H9 (cell line): Measurements from ENCODE around the gene FFAR3. TPM values are rescaled to one million over a fixed set of nuclear protein-coding genes. Genes with fewer than 3 reads are reported as not detected.

Source experiments
- DNase-seq: peaks from one replicate; pipeline ENCODE4 v3.0.0-alpha.2; 2017
- H2AFZ ChIP-seq: one replicate; pipeline ENCODE4 v1.6.1; 2013; ENCODE audit warnings: mild to moderate bottlenecking, low read length, control low read depth, moderate library complexity
- H2AK5ac ChIP-seq: 2 replicates; pipeline ENCODE4 v1.6.1; 2013; ENCODE audit warnings: low read length, control low read depth, mixed read lengths; ENCODE audit not compliant: insufficient read length
- H2BK120ac ChIP-seq: one replicate; pipeline ENCODE4 v1.6.1; 2013; ENCODE audit warnings: low read depth, mild to moderate bottlenecking, low read length, control low read depth, inconsistent platforms; ENCODE audit not compliant: poor library complexity, severe bottlenecking
- H2BK12ac ChIP-seq: 2 replicates; pipeline ENCODE4 v1.6.1; 2013; ENCODE audit warnings: low read length, control low read depth, mixed read lengths, low read depth; ENCODE audit not compliant: insufficient read length
- H2BK15ac ChIP-seq: 2 replicates; pipeline ENCODE4 v1.6.1; 2013; ENCODE audit warnings: low read depth, low read length, control low read depth
- H2BK20ac ChIP-seq: one replicate; pipeline ENCODE4 v1.6.1; 2013; ENCODE audit warnings: low read depth, mild to moderate bottlenecking, low read length, control low read depth, inconsistent platforms; ENCODE audit not compliant: poor library complexity, severe bottlenecking
- H2BK5ac ChIP-seq: 2 replicates; pipeline ENCODE4 v1.6.1; 2013; ENCODE audit warnings: low read length, control low read depth, mixed read lengths; ENCODE audit not compliant: insufficient read length
- H3K14ac ChIP-seq: 2 replicates; pipeline ENCODE4 v1.6.1; 2013; ENCODE audit warnings: low read length, control low read depth; ENCODE audit not compliant: insufficient read depth
- H3K18ac ChIP-seq: 2 replicates; pipeline ENCODE4 v1.6.1; 2013; ENCODE audit warnings: low read depth, mild to moderate bottlenecking, mixed read lengths, low read length, control low read depth; ENCODE audit not compliant: insufficient read length
- H3K23ac ChIP-seq: 2 replicates; pipeline ENCODE4 v1.6.1; 2013; ENCODE audit warnings: low read length, control low read depth, mixed read lengths, low read depth; ENCODE audit not compliant: insufficient read length
- H3K23me2 ChIP-seq: 2 replicates; pipeline ENCODE4 v1.6.1; 2013; ENCODE audit warnings: low read depth, mild to moderate bottlenecking, mixed read lengths, low read length, control low read depth; ENCODE audit not compliant: insufficient read length, poor library complexity, severe bottlenecking
- H3K27ac ChIP-seq: 2 replicates; pipeline ENCODE4 v1.5.1; 2013; ENCODE audit warnings: low read length, control low read depth, mixed read lengths, low read depth; ENCODE audit not compliant: insufficient read length
- H3K27me3 ChIP-seq: 2 replicates; pipeline ENCODE4 v1.6.1; 2013; ENCODE audit warnings: low read length, control low read depth, inconsistent platforms; ENCODE audit not compliant: insufficient read depth
- H3K4ac ChIP-seq: 2 replicates; pipeline ENCODE4 v1.6.1; 2013; ENCODE audit warnings: low read depth, mild to moderate bottlenecking, control low read depth, inconsistent platforms, low read length, moderate library complexity
- H3K4me1 ChIP-seq: 2 replicates; pipeline ENCODE4 v1.6.1; 2013; ENCODE audit warnings: low read length, control low read depth, inconsistent platforms; ENCODE audit not compliant: insufficient read depth
- H3K4me2 ChIP-seq: 2 replicates; pipeline ENCODE4 v1.6.1; 2013; ENCODE audit warnings: low read length, control low read depth, mixed read lengths; ENCODE audit not compliant: insufficient read length, insufficient read depth
- H3K56ac ChIP-seq: 2 replicates; pipeline ENCODE4 v1.6.1; 2013; ENCODE audit warnings: low read depth, mild to moderate bottlenecking, mixed read lengths, low read length, control low read depth; ENCODE audit not compliant: insufficient read length
- H3K79me1 ChIP-seq: 2 replicates; pipeline ENCODE4 v1.6.1; 2013; ENCODE audit warnings: low read depth, mild to moderate bottlenecking, moderate library complexity, low read length, control low read depth, inconsistent platforms; ENCODE audit not compliant: insufficient read depth, poor library complexity, severe bottlenecking
- H3K79me2 ChIP-seq: 2 replicates; pipeline ENCODE4 v1.6.1; 2013; ENCODE audit warnings: low read length, control low read depth, inconsistent platforms; ENCODE audit not compliant: insufficient read depth
- H3K9ac ChIP-seq: 2 replicates; pipeline ENCODE4 v1.6.1; 2013; ENCODE audit warnings: low read length, control low read depth, mixed read lengths; ENCODE audit not compliant: insufficient read length; ENCODE audit errors: extremely low read depth
- H3K9me3 ChIP-seq: one replicate; pipeline ENCODE4 v1.6.1; 2013; ENCODE audit warnings: low read depth, low read length, inconsistent platforms; ENCODE audit not compliant: control insufficient read depth
- H3T11ph ChIP-seq: one replicate; pipeline ENCODE4 v1.6.1; 2013; ENCODE audit warnings: mild to moderate bottlenecking, low read length, control low read depth, inconsistent platforms
- H4K20me1 ChIP-seq: one replicate; pipeline ENCODE4 v1.6.1; 2013; ENCODE audit not compliant: control insufficient read depth, insufficient read length, insufficient read depth
- H4K5ac ChIP-seq: 2 replicates; pipeline ENCODE4 v1.6.1; 2013; ENCODE audit warnings: low read depth, mild to moderate bottlenecking, mixed read lengths, low read length, control low read depth; ENCODE audit not compliant: insufficient read length
- H4K8ac ChIP-seq: replicated peaks from 2 replicates; pipeline ENCODE4 v1.6.1; 2013; ENCODE audit warnings: low read length, control low read depth, mixed read lengths, low read depth; ENCODE audit not compliant: insufficient read length
- H4K91ac ChIP-seq: 2 replicates; pipeline ENCODE4 v1.6.1; 2013; ENCODE audit warnings: low read depth, mild to moderate bottlenecking, moderate library complexity, mixed read lengths, low read length, control low read depth; ENCODE audit not compliant: insufficient read length
- H3K27ac Mint-ChIP-seq, 3 experiments: 2 replicates in 2 of 3; 3 replicates in 1 of 3; pipeline ENCODE4 v1.8.0; 2020 to 2021; ENCODE audit warnings: mixed read lengths in 3 of 3, mild to moderate bottlenecking in 1 of 3, moderate library complexity in 1 of 3
- H3K27me3 Mint-ChIP-seq: 2 replicates; pipeline ENCODE4 v1.8.0; 2021; ENCODE audit warnings: low read depth, mild to moderate bottlenecking, moderate library complexity, mixed read lengths
- H3K36me3 Mint-ChIP-seq, 3 experiments: 2 replicates in 2 of 3; 3 replicates in 1 of 3; pipeline ENCODE4 v1.8.0; 2020 to 2021; ENCODE audit warnings: low read depth in 3 of 3, mixed read lengths in 3 of 3; ENCODE audit not compliant: insufficient read depth in 1 of 3
- H3K4me1 Mint-ChIP-seq, 2 experiments: 2 replicates each; pipeline ENCODE4 v1.8.0; 2020; ENCODE audit warnings: mixed read lengths in 2 of 2
- H3K4me3 Mint-ChIP-seq, 2 experiments: 2 replicates in 1 of 2; 3 replicates in 1 of 2; pipeline ENCODE4 v1.8.0; 2020 to 2021; ENCODE audit warnings: mild to moderate bottlenecking in 2 of 2, mixed read lengths in 2 of 2, moderate library complexity in 1 of 2
- H3K9me3 Mint-ChIP-seq, 2 experiments: 2 replicates in 1 of 2; 3 replicates in 1 of 2; pipeline ENCODE4 v1.8.0; 2020; ENCODE audit warnings: mild to moderate bottlenecking in 2 of 2, mixed read lengths in 2 of 2, moderate library complexity in 1 of 2
- WGBS: extraction: QIAGEN DNeasy Blood & Tissue Kit; methylation state at CpG from one replicate; pipeline ENCODE4 v1.1.7; 2013; ENCODE audit warnings: missing lambda C conversion rate, low lambda C conversion rate, mixed read lengths; ENCODE audit not compliant: insufficient read length; ENCODE audit errors: extremely low coverage; 5-methylcytosine and 5-hydroxymethylcytosine counted together
- total RNA-seq: library from RNA; stranded (reverse); gene quantifications from 2 replicates; pipeline ENCODE4 v1.2.1, GENCODE V29; 2021
- TF ChIP-seq, protein P1 (sequence below): fragments of 200-600 bp; sonication (generic); conservative IDR thresholded peaks from 3 replicates; pipeline ENCODE4 v1.8.0; 2021; ENCODE audit warnings: antibody characterized with exemption, mild to moderate bottlenecking

Gene FFAR3
- total RNA-seq, 1 experiment from 2014 or later: not detected

- Histone ChIP-seq H3K79me2 (no peaks in the 10 kb centered on the region), H3K27me3 (no peaks in the 10 kb centered on the region), H2BK12ac (no peak overlapping the region), H3K4me1 (no peaks in the 10 kb centered on the region; the same call in 1 of the 2 replicates), H3K27ac (no peak overlapping the region), H3K4me2 (no peak overlapping the region), H2BK20ac (no peak overlapping the region), H2BK15ac (no peak overlapping the region), H3K23me2 (peaks cover 4% of the 10 kb centered on the region), H4K8ac (no peak overlapping the region), H4K91ac (no peak overlapping the region), H3K9me3 (no peaks in the 10 kb centered on the region), H3K14ac (no peak overlapping the region; the same call in 1 of the 2 replicates), H3K9ac (no peak overlapping the region), H3T11ph (no peak overlapping the region), H3K4ac (no peak overlapping the region), H3K18ac (no peak overlapping the region), H4K5ac (no peak overlapping the region), H3K23ac (no peak overlapping the region), H3K56ac (no peak overlapping the region), H3K79me1 (no peaks in the 10 kb centered on the region), H2AK5ac (no peak overlapping the region), H2BK5ac (no peak overlapping the region), H2BK120ac (no peak overlapping the region), H2AFZ (no peak overlapping the region), H4K20me1 (no peaks in the 10 kb centered on the region)
- Mint-ChIP-seq H3K9me3 (no peaks in the 10 kb centered on the region), H3K4me3 (no peak overlapping the region), H3K27ac (peak overlapping the region in 1 of 3 experiments; percentile 52; a peak in 1 of 7 replicates), H3K36me3 (no peaks in the 10 kb centered on the region; a peak in 1 of 7 replicates), H3K27me3 (peaks cover 45% of the 10 kb centered on the region), H3K4me1 (peaks cover 9 to 19% of the 10 kb centered on the region in 2 experiments)
- TF ChIP-seq, protein P1, sequence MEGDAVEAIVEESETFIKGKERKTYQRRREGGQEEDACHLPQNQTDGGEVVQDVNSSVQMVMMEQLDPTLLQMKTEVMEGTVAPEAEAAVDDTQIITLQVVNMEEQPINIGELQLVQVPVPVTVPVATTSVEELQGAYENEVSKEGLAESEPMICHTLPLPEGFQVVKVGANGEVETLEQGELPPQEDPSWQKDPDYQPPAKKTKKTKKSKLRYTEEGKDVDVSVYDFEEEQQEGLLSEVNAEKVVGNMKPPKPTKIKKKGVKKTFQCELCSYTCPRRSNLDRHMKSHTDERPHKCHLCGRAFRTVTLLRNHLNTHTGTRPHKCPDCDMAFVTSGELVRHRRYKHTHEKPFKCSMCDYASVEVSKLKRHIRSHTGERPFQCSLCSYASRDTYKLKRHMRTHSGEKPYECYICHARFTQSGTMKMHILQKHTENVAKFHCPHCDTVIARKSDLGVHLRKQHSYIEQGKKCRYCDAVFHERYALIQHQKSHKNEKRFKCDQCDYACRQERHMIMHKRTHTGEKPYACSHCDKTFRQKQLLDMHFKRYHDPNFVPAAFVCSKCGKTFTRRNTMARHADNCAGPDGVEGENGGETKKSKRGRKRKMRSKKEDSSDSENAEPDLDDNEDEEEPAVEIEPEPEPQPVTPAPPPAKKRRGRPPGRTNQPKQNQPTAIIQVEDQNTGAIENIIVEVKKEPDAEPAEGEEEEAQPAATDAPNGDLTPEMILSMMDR: no peak
- WGBS: no CpG with 5 or more reads among the region's 17 CpGs
- DNase-seq: peak; percentile 20
Measured at GRCh38 chr19:35349614-35350521, 8.4 kb upstream of the FFAR3 start.
